Measurements from ENCODE around the gene TMEM215. TPM values are rescaled to one million over a fixed set of nuclear protein-coding genes. Genes with fewer than 3 reads are reported as not detected.
A peak's percentile ranks its signal among the peaks of the same experiment; 100 is the strongest.

Gene TMEM215
- total RNA-seq, 1 experiment from 2014 or later: 0.28 TPM

DNA sequence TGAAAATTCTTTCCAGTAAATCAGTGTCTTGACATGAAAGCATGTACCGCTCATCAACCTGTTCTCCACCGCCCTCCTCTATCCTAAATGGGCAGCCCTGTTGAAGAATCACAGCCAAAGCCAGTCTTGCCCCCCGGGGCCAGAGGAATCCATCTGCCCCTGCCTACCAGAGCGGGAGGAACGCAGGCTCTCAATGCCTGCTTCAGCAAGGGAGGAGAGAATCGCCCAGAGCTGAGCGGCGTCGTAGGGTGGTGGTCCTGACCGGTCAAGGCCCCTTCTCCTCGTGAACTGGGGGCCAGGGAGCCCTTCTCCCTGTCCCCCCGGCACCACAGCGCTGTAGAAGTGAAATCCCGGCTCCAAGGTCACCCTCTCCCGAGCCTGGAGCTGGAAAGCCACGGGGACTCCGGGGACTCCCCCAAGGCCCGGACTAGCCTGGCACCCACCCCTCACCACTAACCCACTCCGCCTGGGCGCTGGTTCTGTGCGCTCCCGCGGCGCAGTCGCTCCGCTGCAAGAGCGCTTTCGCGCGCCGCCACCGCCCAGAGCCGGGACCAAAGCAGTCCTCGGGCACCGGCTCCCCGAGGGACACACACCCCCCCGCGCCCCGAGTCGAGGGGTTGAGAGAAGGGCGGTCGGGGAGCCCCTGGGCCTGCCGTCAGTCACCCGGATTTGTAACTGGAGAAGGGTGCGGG is 718 bp upstream of the TMEM215 start:
- Histone ChIP-seq H4K8ac (replicated peaks; ENCODE audit: insufficient read length, low read depth, low read length) (no peak overlapping the region), H2AFZ (ENCODE audit: low read length) (no peak overlapping the region), H2BK5ac (ENCODE audit: insufficient read length, low read length) (no peak overlapping the region), H3K18ac (ENCODE audit: insufficient read length, low read depth, low read length) (no peak overlapping the region), H2BK120ac (ENCODE audit: low read depth, low read length, poor library complexity, severe bottlenecking) (no peak overlapping the region), H3K23me2 (ENCODE audit: insufficient read length, low read depth, low read length, poor library complexity, severe bottlenecking) (peaks cover 17% of the 10 kb centered on the region), H3K79me2 (ENCODE audit: insufficient read depth, low read length) (no peaks in the 10 kb centered on the region), H2BK15ac (ENCODE audit: low read depth, low read length) (no peak overlapping the region), H3K4ac (ENCODE audit: low read depth, low read length) (no peak overlapping the region), H4K20me1 (ENCODE audit: control insufficient read depth, insufficient read depth, insufficient read length) (no peaks in the 10 kb centered on the region), H3K56ac (ENCODE audit: insufficient read length, low read depth, low read length) (no peak overlapping the region), H2AK5ac (ENCODE audit: insufficient read length, low read length) (no peak overlapping the region), H3K9ac (ENCODE audit: extremely low read depth, insufficient read length, low read length) (no peak overlapping the region), H3K79me1 (ENCODE audit: insufficient read depth, low read depth, low read length, poor library complexity, severe bottlenecking) (no peaks in the 10 kb centered on the region), H3K27me3 (ENCODE audit: insufficient read depth, low read length) (peaks cover 16% of the 10 kb centered on the region; the same call in 1 of the 2 replicates), H3K4me2 (ENCODE audit: insufficient read depth, insufficient read length, low read length) (peak overlapping the region; percentile 64), H2BK12ac (ENCODE audit: insufficient read length, low read depth, low read length) (no peak overlapping the region), H3K27ac (ENCODE audit: insufficient read length, low read depth, low read length) (no peak overlapping the region), H4K91ac (ENCODE audit: insufficient read length, low read depth, low read length) (no peak overlapping the region), H2BK20ac (ENCODE audit: low read depth, low read length, poor library complexity, severe bottlenecking) (no peak overlapping the region), H3K14ac (ENCODE audit: insufficient read depth, low read length) (no peak overlapping the region), H3K23ac (ENCODE audit: insufficient read length, low read depth, low read length) (no peak overlapping the region), H3T11ph (ENCODE audit: low read length) (no peak overlapping the region), H4K5ac (ENCODE audit: insufficient read length, low read depth, low read length) (no peak overlapping the region), H3K4me1 (ENCODE audit: insufficient read depth, low read length) (no peaks in the 10 kb centered on the region), H3K9me3 (ENCODE audit: control insufficient read depth, low read depth, low read length) (no peaks in the 10 kb centered on the region)
- Mint-ChIP-seq H3K36me3 (ENCODE audit: insufficient read depth in 1 of 3, low read depth in 3 of 3) (no peaks in the 10 kb centered on the region; a peak in 1 of 7 replicates), H3K27ac (no peak overlapping the region), H3K27me3 (ENCODE audit: low read depth) (peaks cover 95% of the 10 kb centered on the region), H3K4me3 (peak overlapping the region; percentile 75 to 79), H3K4me1 (peaks cover 6 to 8% of the 10 kb centered on the region in 2 experiments), H3K9me3 (peaks cover 0 to 6% of the 10 kb centered on the region in 2 experiments; a peak in 2 of 5 replicates)
- DNase-seq: peak; percentile 44
- no CpG with 5 or more reads among the region's 45 CpGs for WGBS (ENCODE audit: extremely low coverage, insufficient read length, low lambda C conversion rate)
- TF ChIP-seq, protein P1, sequence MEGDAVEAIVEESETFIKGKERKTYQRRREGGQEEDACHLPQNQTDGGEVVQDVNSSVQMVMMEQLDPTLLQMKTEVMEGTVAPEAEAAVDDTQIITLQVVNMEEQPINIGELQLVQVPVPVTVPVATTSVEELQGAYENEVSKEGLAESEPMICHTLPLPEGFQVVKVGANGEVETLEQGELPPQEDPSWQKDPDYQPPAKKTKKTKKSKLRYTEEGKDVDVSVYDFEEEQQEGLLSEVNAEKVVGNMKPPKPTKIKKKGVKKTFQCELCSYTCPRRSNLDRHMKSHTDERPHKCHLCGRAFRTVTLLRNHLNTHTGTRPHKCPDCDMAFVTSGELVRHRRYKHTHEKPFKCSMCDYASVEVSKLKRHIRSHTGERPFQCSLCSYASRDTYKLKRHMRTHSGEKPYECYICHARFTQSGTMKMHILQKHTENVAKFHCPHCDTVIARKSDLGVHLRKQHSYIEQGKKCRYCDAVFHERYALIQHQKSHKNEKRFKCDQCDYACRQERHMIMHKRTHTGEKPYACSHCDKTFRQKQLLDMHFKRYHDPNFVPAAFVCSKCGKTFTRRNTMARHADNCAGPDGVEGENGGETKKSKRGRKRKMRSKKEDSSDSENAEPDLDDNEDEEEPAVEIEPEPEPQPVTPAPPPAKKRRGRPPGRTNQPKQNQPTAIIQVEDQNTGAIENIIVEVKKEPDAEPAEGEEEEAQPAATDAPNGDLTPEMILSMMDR (conservative IDR thresholded peaks at IDR 0.05): no peak
